Measurements from ENCODE around the gene ECT2.

The ECT2 gene

DNA sequence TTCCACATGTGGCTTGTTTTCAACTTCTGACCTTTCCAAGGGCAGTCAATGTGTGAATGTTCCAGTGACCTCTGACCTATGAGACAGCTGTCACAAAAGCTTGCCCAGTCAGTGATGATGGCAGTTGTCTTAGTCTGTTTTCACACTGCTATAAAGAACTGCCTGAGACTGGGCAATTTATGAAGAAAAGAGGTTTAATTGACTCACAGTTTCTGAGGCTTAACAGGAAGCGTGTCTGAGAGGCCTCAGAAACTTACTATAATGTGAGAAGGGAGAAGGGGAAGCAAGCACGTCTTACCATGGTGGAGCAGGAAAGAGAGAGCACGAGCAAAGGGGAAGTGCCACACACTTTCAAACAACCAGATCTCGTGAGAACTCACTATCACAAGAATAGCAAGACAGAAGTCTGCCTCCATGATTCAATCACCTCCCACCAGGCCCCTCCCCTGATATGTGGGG is 95.6 kb downstream of the ECT2 start:
- Histone ChIP-seq H3K27me3 (replicated peaks; ENCODE audit: control insufficient read depth, insufficient read depth, low read length) (no peaks in the 10 kb centered on the region), H3K36me3 (ENCODE audit: control insufficient read depth, insufficient read depth, low read length) (no peaks in the 10 kb centered on the region), H3K4me3 (replicated peaks; ENCODE audit: low read depth, low read length) (no peak overlapping the region)
- no peak for DNase-seq (ENCODE audit: extremely low read depth, insufficient read length)
- TF ChIP-seq, protein P1, sequence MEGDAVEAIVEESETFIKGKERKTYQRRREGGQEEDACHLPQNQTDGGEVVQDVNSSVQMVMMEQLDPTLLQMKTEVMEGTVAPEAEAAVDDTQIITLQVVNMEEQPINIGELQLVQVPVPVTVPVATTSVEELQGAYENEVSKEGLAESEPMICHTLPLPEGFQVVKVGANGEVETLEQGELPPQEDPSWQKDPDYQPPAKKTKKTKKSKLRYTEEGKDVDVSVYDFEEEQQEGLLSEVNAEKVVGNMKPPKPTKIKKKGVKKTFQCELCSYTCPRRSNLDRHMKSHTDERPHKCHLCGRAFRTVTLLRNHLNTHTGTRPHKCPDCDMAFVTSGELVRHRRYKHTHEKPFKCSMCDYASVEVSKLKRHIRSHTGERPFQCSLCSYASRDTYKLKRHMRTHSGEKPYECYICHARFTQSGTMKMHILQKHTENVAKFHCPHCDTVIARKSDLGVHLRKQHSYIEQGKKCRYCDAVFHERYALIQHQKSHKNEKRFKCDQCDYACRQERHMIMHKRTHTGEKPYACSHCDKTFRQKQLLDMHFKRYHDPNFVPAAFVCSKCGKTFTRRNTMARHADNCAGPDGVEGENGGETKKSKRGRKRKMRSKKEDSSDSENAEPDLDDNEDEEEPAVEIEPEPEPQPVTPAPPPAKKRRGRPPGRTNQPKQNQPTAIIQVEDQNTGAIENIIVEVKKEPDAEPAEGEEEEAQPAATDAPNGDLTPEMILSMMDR (IDR thresholded peaks at IDR 0.05; ENCODE audit: insufficient read depth, low read length, poor library complexity, severe bottlenecking) = no peak

DNA sequence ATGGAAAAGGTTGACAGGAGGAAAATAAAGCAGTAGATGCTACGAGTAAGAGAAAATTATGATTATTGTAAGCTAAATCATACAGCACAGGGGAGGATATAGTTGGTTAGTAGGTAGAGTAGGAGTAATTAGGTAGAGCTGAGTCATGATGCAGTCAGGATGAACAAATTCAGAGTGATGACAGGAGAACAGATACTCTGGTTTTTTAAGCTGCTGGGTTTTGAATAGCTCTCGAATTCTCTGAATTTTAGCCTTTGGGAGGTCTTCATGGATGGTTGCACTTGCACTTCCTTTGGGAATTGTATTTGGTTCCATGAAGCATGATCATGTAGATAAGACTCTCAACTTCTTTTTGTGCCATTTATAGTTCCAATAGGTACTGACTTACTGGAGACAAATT is 96.2 kb downstream of the ECT2 start:
- Histone ChIP-seq H3K4me3 (replicated peaks; ENCODE audit: low read depth, low read length) (no peak overlapping the region), H3K36me3 (ENCODE audit: control insufficient read depth, insufficient read depth, low read length) (no peaks in the 10 kb centered on the region), H3K27me3 (replicated peaks; ENCODE audit: control insufficient read depth, insufficient read depth, low read length) (no peaks in the 10 kb centered on the region)
- TF ChIP-seq, protein P1 (IDR thresholded peaks at IDR 0.05; ENCODE audit: insufficient read depth, low read length, poor library complexity, severe bottlenecking) = no peak
- DNase-seq (ENCODE audit: extremely low read depth, insufficient read length) = no peak

DNA sequence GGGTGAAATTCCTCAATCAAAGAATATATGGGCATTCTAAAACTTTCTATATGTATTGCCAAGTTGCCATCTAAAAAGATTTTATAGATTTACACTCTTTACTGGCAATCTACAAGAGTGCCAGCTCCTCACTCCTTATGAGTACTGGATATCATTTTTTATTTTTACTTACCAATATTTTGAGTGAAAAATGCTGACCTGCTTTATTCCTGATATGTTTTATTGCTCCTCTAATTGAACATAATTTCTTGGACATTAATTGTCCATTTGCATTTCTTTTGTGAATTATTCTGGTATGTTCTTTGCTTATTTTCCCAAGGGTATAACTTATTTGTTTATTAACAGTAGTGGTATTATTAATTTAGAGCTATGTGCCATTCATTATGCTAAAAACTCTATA is 96.8 kb downstream of the ECT2 start:
- DNase-seq (ENCODE audit: extremely low read depth, insufficient read length) = no peak
- Histone ChIP-seq H3K4me3 (replicated peaks; ENCODE audit: low read depth, low read length) (no peak overlapping the region), H3K36me3 (ENCODE audit: control insufficient read depth, insufficient read depth, low read length) (no peaks in the 10 kb centered on the region), H3K27me3 (replicated peaks; ENCODE audit: control insufficient read depth, insufficient read depth, low read length) (no peaks in the 10 kb centered on the region)
- TF ChIP-seq, protein P1 (IDR thresholded peaks at IDR 0.05; ENCODE audit: insufficient read depth, low read length, poor library complexity, severe bottlenecking) = no peak

DNA sequence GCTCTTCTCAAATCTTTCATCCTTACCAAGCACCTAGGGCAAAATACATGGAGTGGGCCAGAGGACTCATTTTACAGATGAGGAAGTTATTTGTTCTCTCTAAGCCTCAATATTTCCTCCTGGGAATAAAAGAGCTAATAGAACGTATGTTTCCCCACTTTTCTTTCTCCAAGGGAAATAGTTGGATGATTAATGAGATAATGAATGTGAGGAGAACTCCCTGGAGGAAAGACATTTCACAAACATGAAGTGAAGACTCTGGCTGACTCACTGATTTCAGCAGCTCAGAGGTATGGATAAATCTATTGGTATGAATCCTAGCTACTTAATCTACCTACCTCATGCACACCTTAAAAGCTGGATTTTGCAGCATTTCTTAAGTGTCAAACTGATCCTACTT is 98.4 kb downstream of the ECT2 start:
- no peak for DNase-seq (ENCODE audit: extremely low read depth, insufficient read length)
- TF ChIP-seq, protein P1 (IDR thresholded peaks at IDR 0.05; ENCODE audit: insufficient read depth, low read length, poor library complexity, severe bottlenecking) = no peak
- no peak overlapping the region for H3K4me3 ChIP-seq (replicated peaks; ENCODE audit: low read depth, low read length)
- no peaks in the 10 kb centered on the region; the same call in 1 of the 2 replicates for H3K27me3 ChIP-seq (replicated peaks; ENCODE audit: control insufficient read depth, insufficient read depth, low read length)
- no peaks in the 10 kb centered on the region for H3K36me3 ChIP-seq (ENCODE audit: control insufficient read depth, insufficient read depth, low read length)

DNA sequence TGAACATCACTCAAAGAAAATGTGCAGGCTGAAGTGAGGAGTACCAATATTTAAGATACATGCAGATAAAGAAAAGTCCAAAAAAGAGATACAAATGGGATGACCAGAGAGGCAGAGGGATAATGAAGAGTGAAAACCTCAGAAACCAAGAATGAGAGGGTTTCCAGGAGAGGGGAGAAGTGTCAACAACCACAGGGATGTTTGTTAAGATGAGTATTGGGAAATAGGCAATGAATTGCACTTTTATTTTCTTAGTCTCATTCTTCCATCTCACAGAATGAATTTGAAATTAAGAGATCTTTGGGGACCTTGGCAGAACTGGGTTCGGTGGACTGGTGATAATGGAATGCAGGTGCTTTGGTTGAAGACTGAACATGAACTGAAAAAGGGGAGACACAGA is 102.5 kb downstream of the ECT2 start:
- Histone ChIP-seq H3K36me3 (ENCODE audit: control insufficient read depth, insufficient read depth, low read length) (no peaks in the 10 kb centered on the region), H3K4me3 (replicated peaks; ENCODE audit: low read depth, low read length) (no peak overlapping the region), H3K27me3 (replicated peaks; ENCODE audit: control insufficient read depth, insufficient read depth, low read length) (no peaks in the 10 kb centered on the region; the same call in 1 of the 2 replicates)
- TF ChIP-seq, protein P1 (IDR thresholded peaks at IDR 0.05; ENCODE audit: insufficient read depth, low read length, poor library complexity, severe bottlenecking) = no peak
- DNase-seq (ENCODE audit: extremely low read depth, insufficient read length) = no peak

Measured in GM06990 (cell line).